BLaER1 treated with 17β-estradiol and CSF1 and Interleukin-3, amounts not matched to agents 10 nM and 100 nM (cell line): ENCODE data around the gene CHCHD10.

Experiments
- H3K27ac ChIP-seq, 11 experiments: shearing (Covaris generic); formaldehyde crosslinking; 2 replicates each; pipeline ENCODE4 v1.8.1; 2022
- H3K27me3 ChIP-seq, 11 experiments: shearing (Covaris generic); formaldehyde crosslinking; 2 replicates each; pipeline ENCODE4 v1.8.1; 2022
- H3K36me3 ChIP-seq, 11 experiments: shearing (Covaris generic); formaldehyde crosslinking; 2 replicates each; pipeline ENCODE4 v1.8.1; 2022
- H3K4me1 ChIP-seq, 10 experiments: shearing (Covaris generic); formaldehyde crosslinking; 2 replicates each; pipeline ENCODE4 v1.8.1; 2022
- H3K4me2 ChIP-seq, 11 experiments: shearing (Covaris generic); formaldehyde crosslinking; 2 replicates each; pipeline ENCODE4 v1.8.1; 2022
- H3K4me3 ChIP-seq, 10 experiments: shearing (Covaris generic); formaldehyde crosslinking; 2 replicates each; pipeline ENCODE4 v1.8.1; 2022
- H3K9ac ChIP-seq, 11 experiments: shearing (Covaris generic); formaldehyde crosslinking; 2 replicates each; pipeline ENCODE4 v1.8.1; 2022
- H3K9me3 ChIP-seq, 11 experiments: shearing (Covaris generic); formaldehyde crosslinking; replicated peaks in 1 of 11; 2 replicates each; pipeline ENCODE4 v1.8.1; 2022
- H4K20me1 ChIP-seq, 11 experiments: shearing (Covaris generic); formaldehyde crosslinking; 2 replicates each; pipeline ENCODE4 v1.8.1; 2022
- Cebpa-rat ChIP-seq, 11 experiments: shearing (Covaris generic); IDR thresholded peaks; 2 replicates each; pipeline ENCODE4 v1.8.1; 2022

The CHCHD10 gene

DNA sequence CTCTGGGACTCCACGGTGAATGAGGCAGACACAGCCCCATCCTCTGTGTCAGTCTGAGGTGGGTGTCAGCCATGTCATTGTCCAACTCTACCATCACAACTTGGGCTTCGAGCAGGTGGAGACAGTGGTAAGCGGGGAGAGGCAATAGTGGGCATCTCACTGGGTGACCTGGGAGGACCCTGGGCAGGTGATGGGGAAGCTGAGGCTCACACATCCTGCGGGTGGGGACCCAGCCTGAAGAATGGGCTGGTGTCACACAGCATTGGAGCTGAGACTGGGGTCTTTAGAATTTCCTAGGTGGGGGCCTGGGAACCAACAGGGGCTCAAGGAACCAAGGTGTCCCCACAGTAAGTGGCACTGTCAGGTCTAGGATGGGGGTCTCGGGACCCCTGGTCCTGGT lies 12.0 kb upstream of the CHCHD10 start:
- Histone ChIP-seq H3K9ac (no peak overlapping the region), H3K4me1 (peaks cover 17 to 79% (median 73%) of the 10 kb centered on the region in 10 experiments), H4K20me1 (peaks cover 0 to 7% (median 0%) of the 10 kb centered on the region in 11 experiments; a peak in 3 of 22 replicates), H3K9me3 (no peaks in the 10 kb centered on the region), H3K27me3 (no peaks in the 10 kb centered on the region), H3K36me3 (peaks cover 0 to 56% (median 18%) of the 10 kb centered on the region in 11 experiments; a peak in 10 of 22 replicates), H3K4me3 (no peak overlapping the region), H3K27ac (0 out of 22 replicates have a peak overlapping the region, but pooled peaks of 1 of the 11 experiments have one; percentile 70), H3K4me2 (no peak overlapping the region)
- no peak for TF ChIP-seq Cebpa-rat (IDR thresholded peaks at IDR 0.05)

DNA sequence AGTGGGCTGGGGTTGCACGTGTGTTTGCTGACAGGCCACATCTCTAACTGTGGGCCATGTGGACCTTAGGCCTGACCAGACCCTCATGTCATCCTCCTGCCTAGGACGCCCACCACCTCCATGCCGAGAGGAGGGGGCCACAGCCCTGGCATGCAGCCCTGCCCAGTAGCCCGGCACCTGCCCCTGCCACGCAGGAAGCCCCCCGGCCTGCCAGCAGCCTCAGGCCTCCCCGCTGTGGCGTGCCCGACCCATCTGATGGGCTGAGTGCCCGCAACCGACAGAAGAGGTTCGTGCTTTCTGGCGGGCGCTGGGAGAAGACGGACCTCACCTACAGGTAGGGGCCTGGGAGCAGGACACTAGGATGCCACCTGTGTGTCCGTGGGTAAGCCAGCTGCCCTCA lies 11.3 kb upstream of the CHCHD10 start:
- TF ChIP-seq Cebpa-rat (IDR thresholded peaks at IDR 0.05), result no peak
- Histone ChIP-seq H4K20me1 (peaks cover 0 to 7% (median 0%) of the 10 kb centered on the region in 11 experiments; a peak in 3 of 22 replicates), H3K36me3 (peaks cover 0 to 56% (median 18%) of the 10 kb centered on the region in 11 experiments; a peak in 10 of 22 replicates), H3K4me2 (no peak overlapping the region), H3K27ac (0 out of 22 replicates have a peak overlapping the region, but pooled peaks of 2 of the 11 experiments have one; percentile 10 to 70), H3K27me3 (no peaks in the 10 kb centered on the region), H3K4me1 (peaks cover 10 to 79% (median 73%) of the 10 kb centered on the region in 10 experiments), H3K9ac (no peak overlapping the region; a peak in 1 of 22 replicates), H3K4me3 (no peak overlapping the region), H3K9me3 (no peaks in the 10 kb centered on the region)

DNA sequence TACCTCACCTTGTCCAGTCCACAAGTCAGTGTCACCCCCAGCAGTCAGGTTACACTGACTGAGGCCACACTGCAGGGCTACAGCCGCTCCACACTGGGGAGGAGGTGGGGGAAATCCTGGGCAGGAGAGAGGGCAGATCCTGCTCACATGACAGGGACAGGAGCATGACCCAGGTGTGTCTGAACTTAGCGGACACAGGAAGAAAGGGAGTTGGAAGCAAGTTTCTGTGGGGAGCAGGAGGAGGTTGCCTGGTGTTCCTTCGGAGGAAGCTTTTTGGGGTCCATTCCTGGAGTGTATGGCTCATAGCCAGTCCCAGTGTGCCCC lies 10.8 kb upstream of the CHCHD10 start:
- peaks cover 5 to 79% (median 73%) of the 10 kb centered on the region in 10 experiments for H3K4me1 ChIP-seq
- peaks cover 0 to 54% (median 18%) of the 10 kb centered on the region in 11 experiments; a peak in 10 of 22 replicates for H3K36me3 ChIP-seq
- TF ChIP-seq Cebpa-rat (IDR thresholded peaks at IDR 0.05), result no peak
- H3K9ac ChIP-seq, result peak overlapping the region in 1 of 11 experiments; percentile 38; a peak in 3 of 22 replicates
- no peak overlapping the region for H3K4me2 ChIP-seq
- no peaks in the 10 kb centered on the region for H3K27me3 ChIP-seq
- peak overlapping the region in 4 of 11 experiments; percentile 10 to 70 (median 30); a peak in 3 of 22 replicates for H3K27ac ChIP-seq
- H3K9me3 ChIP-seq, result no peaks in the 10 kb centered on the region
- H4K20me1 ChIP-seq, result peaks cover 0 to 7% (median 0%) of the 10 kb centered on the region in 11 experiments; a peak in 3 of 22 replicates
- H3K4me3 ChIP-seq, result no peak overlapping the region

GRCh38 chr22:23777776-23778576 lies 10.2 kb upstream of the CHCHD10 start:
- Histone ChIP-seq H3K36me3 (peaks cover 0 to 48% (median 18%) of the 10 kb centered on the region in 11 experiments; a peak in 10 of 22 replicates), H3K27ac (peak overlapping the region in 6 of 11 experiments; percentile 15 to 70 (median 30); a peak in 7 of 22 replicates), H3K4me1 (peaks cover 3 to 79% (median 73%) of the 10 kb centered on the region in 10 experiments; a peak in 19 of 20 replicates), H3K4me3 (no peak overlapping the region), H3K9ac (peak overlapping the region in 4 of 11 experiments; percentile 7 to 38 (median 18); a peak in 5 of 22 replicates), H3K27me3 (no peaks in the 10 kb centered on the region), H4K20me1 (peaks cover 0 to 7% (median 0%) of the 10 kb centered on the region in 11 experiments; a peak in 3 of 22 replicates), H3K9me3 (no peaks in the 10 kb centered on the region), H3K4me2 (peak overlapping the region in 7 of 11 experiments; percentile 7 to 59 (median 32); a peak in 5 of 22 replicates)
- no peak for TF ChIP-seq Cebpa-rat (IDR thresholded peaks at IDR 0.05)

- Histone ChIP-seq H3K9ac (peak overlapping the region in 4 of 11 experiments; percentile 46 to 65 (median 55); a peak in 7 of 22 replicates), H3K27me3 (no peaks in the 10 kb centered on the region), H3K27ac (peak overlapping the region in 6 of 11 experiments; percentile 0 to 70 (median 60); a peak in 9 of 22 replicates), H4K20me1 (peaks cover 0 to 7% (median 0%) of the 10 kb centered on the region in 11 experiments; a peak in 3 of 22 replicates), H3K9me3 (no peaks in the 10 kb centered on the region), H3K36me3 (peaks cover 0 to 29% (median 18%) of the 10 kb centered on the region in 11 experiments; a peak in 10 of 22 replicates), H3K4me1 (peaks cover 10 to 78% (median 71%) of the 10 kb centered on the region in 10 experiments; a peak in 18 of 20 replicates), H3K4me3 (no peak overlapping the region; a peak in 1 of 20 replicates), H3K4me2 (peak overlapping the region in 9 of 11 experiments; percentile 33 to 99 (median 97); a peak in 17 of 22 replicates)
- TF ChIP-seq Cebpa-rat (IDR thresholded peaks at IDR 0.05), result no peak
Observed at GRCh38 chr22:23775779-23776375, 8.1 kb upstream of the CHCHD10 start.

DNA sequence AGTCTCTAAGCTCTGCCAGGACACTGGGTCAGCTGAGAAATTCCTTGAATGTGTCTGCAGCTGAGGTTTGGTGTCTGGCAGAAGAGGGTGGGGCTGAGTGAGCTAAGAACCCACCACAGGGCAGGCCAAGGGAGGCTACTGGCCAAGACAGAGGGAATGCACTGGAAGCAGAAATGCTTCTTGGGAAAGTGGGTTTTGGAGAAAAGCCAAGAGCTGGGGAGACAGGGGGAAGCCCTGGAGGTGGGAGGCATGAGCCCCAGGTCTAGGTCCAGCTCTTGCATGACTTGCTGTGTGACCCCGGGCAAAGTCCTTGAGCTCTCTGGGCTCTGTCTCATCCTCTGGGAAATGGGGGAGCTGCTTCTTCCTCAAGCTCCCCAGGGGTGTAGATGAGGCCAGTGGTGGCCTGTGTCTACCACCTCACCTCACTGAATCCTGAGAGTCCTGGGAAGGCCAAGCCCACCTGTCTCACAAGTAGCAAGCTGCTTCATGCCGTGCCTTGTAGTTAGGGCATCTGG lies 7.2 kb upstream of the CHCHD10 start:
- Histone ChIP-seq H3K27me3 (no peaks in the 10 kb centered on the region), H3K9ac (peak overlapping the region in 1 of 11 experiments; percentile 46; a peak in 2 of 22 replicates), H3K4me1 (peaks cover 10 to 84% (median 78%) of the 10 kb centered on the region in 10 experiments; a peak in 18 of 20 replicates), H4K20me1 (peaks cover 0 to 7% (median 0%) of the 10 kb centered on the region in 11 experiments; a peak in 3 of 22 replicates), H3K9me3 (no peaks in the 10 kb centered on the region), H3K4me2 (peak overlapping the region in 8 of 11 experiments; percentile 93 to 99 (median 97); a peak in 15 of 22 replicates), H3K4me3 (no peak overlapping the region), H3K36me3 (peaks cover 0 to 20% (median 10%) of the 10 kb centered on the region in 11 experiments; a peak in 10 of 22 replicates), H3K27ac (peak overlapping the region in 5 of 11 experiments; percentile 16 to 70 (median 63); a peak in 9 of 22 replicates)
- no peak for TF ChIP-seq Cebpa-rat (IDR thresholded peaks at IDR 0.05)

DNA sequence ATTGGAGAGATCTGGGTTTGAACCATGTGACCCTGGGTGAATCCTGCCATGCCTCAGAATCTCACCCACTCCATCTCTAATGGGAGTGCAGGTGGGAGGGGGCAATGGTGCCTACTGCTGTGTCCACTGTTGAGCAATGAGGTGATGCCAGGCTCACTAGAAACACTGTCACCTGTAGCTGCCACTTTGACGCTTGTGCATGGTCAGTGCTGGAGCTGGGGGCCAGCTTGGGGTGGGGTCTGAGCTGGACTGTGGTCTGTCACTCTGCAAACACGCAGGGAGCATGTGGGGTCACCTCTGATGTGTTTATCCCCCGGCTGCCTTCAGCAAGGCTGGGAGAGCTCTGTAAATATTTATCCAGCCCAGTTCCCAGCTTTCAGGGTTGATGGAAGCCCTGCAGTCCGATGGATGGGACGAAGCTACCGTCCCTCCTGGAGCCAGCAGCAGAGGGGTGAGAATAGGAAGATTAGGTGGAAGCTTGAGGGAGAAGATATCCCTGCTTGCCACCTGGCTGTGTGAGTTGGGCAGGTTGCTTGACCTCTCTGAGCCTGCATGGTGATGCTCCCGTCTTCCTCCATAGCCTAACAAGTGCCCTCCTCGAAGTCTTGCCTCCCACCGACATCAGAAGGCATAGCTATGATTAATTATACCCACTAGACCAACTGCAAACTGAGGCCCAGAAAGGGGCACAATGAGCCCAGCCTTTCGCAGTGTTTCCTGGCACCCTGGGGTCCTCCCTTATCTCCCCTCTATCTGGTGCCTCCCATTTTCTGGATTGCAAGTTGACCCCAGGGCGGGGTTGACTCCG lies 6.5 kb upstream of the CHCHD10 start:
- Histone ChIP-seq H3K4me2 (peak overlapping the region in 8 of 11 experiments; percentile 93 to 99 (median 97); a peak in 16 of 22 replicates), H3K4me1 (peaks cover 15 to 91% (median 85%) of the 10 kb centered on the region in 10 experiments)

More for the DNA sequence above, 6.5 kb upstream of the CHCHD10 start:
- Histone ChIP-seq H3K4me3 (0 out of 20 replicates have a peak overlapping the region, but pooled peaks of 1 of the 10 experiments have one; percentile 67), H4K20me1 (peaks cover 0 to 7% (median 0%) of the 10 kb centered on the region in 11 experiments; a peak in 3 of 22 replicates), H3K27ac (peak overlapping the region in 3 of 11 experiments; percentile 3 to 68 (median 63); a peak in 4 of 22 replicates), H3K36me3 (peaks cover 0 to 14% (median 4%) of the 10 kb centered on the region in 11 experiments; a peak in 7 of 22 replicates), H3K9me3 (no peaks in the 10 kb centered on the region), H3K9ac (peak overlapping the region in 4 of 11 experiments; percentile 44 to 88 (median 86); a peak in 6 of 22 replicates), H3K27me3 (no peaks in the 10 kb centered on the region)
- no peak for TF ChIP-seq Cebpa-rat (IDR thresholded peaks at IDR 0.05)
